ENCODE results near the gene FILIP1L.

The FILIP1L gene

DNA sequence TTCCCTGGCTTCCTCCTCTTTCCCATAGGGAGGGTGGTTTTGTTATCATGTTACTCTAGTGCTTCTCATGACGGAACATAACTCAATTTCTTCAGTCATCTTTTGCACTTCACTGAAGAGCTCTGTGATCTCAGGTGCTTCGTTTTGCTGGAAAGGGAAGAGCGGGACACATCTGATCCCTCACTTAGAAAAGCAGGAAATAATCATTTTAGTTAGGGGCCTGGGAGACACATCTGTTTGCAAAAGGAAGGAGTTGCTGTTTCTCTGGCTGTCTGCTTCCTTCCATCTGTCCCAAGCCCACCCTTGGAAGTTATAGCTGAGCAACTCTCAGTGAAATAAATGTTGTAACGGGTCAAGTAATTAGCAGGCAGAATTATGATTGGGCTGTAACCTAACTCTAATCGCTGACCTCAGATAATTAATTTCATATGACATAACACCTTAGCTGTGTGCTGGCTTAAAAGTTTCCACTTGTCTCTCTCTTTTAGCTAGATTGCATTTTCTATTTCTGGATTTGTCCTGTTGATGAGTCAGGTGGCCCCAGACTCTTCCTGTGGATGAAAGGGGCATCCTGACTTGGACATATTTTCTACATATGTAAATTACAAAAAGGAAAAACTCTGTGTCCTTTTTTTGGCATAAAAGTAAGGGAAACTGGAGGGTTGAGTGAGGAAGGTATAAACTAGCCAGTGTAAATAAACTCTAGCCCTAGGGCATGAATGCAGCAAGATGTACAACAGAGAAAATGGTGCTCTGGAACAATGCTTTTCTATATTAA lies 11.0 kb upstream of the FILIP1L start:
- DNase-seq (ENCODE audit: low read depth in 2 of 2): no peak

DNA sequence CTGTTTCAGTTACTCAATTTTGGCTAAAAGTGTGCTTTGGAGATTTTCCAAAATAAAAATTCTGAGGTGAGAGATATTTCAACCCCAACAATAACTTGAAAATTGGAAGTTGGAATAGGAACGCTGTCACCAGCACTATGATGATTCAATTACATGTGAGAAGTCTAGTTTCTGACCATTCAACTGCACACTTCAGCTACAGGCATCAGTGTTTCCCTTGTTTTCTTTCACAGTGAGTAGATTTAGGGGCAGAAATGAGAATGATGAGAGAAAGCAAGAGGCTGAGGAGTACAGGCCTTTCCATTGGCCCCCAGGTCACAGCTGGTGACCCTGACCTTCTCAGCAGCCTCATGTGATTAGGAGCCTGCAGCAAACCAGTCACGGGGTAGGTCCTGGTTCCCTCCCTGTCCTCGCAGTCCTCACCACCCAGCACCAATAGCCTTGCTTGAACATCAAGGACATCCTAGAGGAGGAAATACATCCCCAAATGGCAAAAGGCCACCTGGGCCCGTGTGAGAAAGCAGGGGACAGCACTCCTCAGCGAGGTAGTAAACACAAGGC lies 10.0 kb upstream of the FILIP1L start:
- no peak for DNase-seq (ENCODE audit: low read depth in 2 of 2)

DNA sequence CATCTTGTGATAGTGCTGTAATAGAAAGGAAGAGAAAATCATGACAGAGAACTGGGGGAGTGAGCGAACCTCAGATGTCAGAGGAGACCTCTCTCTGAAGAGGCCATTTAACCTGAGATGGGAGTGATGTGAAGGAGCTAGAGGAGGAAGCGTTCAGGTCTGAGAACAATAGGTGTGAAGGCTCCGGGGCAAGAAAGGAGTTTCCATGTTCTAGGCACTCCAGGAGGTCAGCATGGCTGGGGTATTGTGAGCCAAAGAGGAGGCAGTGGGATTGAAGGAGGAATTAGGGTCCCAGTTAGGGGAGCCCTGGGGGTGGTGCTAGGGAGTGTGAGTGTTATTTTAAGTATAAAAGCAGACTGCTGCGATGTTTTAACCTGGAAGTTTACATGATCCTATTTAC lies 8.8 kb upstream of the FILIP1L start:
- DNase-seq (ENCODE audit: low read depth in 2 of 2): no peak

DNA sequence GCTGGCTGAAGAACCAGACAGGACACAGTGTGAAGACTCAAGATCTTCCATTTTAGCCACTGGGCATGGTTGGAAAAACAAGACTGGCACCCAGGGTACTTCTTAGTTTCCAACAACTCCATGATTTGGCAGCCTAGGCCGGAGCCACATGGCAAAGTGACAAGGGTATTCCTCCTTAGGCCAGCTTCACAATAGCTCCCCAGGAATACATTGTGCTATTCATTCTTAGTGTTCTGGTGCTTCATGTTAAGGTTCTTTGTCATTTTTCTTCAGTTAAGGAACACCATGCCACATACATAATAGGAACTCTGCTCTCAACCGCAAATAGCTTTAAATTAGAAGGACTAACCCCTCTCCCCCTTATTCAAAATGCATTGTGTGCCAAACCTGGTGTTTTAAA lies 8.0 kb upstream of the FILIP1L start:
- DNase-seq (ENCODE audit: low read depth in 2 of 2): no peak

DNA sequence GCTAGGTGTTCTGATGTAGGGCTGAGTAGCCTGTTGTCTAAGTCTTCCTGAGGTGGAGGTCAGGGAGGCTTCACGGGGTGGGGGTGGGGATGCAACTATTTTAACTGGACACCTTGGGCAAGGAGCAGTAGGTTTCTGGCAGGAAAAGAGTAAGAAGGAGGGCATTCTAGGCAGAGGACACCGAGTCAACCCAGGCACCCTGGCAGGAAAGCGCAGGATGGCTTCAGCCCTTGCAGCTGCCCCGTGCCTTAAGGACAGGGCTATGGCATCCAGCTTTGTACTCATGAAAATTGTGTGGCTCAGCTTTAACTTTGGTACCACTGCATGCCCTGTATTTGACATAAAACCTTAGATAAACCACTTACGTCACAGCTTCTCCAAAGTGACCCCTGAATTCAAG lies 6.4 kb upstream of the FILIP1L start:
- no peak for DNase-seq (ENCODE audit: low read depth in 2 of 2)

DNA sequence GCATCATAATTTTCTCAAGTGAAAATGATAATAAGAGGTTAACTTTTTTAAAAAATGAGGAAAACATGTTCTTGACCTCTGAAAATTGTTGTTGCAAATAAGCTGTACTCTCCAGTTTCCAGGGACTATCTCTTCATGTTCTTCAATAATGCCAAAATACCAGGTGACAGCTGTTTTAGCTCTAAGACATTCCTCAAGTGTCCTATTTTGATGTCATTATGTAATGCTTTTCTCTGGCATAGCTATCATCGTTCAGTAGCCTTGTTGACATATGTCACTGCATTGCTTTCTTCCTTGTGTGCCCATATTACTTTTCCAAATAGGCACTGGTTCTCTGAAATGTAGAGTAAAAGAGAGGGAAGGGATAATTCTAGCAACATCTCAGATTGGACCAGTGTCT lies 5.7 kb upstream of the FILIP1L start:
- DNase-seq (ENCODE audit: low read depth in 2 of 2): no peak

DNA sequence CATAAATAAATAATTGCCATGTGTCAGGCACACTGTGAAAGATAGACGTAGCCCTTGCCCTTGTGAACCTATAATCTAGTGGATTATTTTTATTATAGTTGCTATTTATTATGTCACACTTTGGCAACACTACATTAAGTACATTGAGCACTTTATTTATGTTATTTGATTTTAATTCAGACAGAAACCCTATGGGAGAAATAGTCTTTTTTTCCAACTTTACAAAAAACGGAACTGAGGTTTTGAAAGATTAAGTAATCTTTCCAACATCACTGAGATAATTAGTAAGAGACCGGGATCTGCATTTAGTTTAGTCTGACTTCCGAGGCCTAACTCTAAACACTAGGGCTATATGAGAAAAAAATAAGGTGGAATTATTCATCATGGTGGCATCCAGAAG lies 2.8 kb upstream of the FILIP1L start:
- DNase-seq (ENCODE audit: low read depth in 2 of 2): no peak

DNA sequence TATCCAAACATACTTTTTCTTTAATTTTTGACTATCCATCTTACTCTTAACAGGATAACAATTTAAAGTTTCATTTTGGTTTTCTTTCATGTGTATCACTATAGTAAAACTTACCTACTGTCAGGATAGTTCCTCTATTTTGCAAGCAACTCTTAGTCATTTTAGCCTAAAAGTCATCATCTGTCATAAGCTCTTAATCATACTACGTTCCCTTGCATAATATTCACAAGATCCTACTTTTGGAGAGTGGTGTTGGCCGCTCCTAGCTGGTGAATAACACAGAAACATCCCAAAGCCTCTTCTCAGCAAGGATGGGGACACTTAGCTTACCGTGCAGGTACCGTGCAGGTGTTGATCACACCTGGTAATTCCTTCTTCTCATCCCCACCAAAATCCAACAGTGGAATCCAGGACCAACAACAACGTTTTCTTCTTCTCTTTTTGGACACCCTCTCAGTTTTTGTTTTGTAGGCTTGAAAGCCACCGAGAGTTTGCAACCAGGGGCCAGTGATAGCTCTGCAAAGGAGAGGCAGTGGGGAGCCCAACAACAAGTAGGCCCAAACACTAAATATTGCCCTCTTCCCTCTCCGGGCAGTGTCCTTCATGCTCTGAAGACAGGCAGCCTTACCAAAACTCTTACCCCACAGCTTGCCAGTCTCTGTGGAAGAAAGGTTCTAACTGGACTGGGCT lies 433 bp downstream of the FILIP1L start:
- DNase-seq (ENCODE audit: low read depth in 2 of 2): no peak

DNA sequence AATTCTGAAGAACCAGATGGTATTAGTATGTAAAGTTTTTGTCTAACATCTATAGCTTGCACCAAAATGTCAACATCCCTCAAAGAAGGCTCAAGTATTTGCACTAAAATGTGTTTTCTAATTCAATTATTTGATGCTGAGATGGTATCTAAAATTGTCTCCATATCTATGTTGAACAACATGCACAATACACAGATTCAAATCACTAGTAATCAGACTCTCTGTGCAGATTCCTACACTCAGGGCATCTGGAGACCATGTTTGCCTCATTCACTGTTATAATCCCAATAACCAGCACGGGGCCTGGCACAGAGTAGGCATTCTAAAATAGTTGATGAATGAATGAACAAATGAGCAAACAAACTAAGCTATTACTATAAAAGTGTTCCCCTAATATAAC lies 2.6 kb downstream of the FILIP1L start:
- no peak for DNase-seq (ENCODE audit: low read depth in 2 of 2)

DNA sequence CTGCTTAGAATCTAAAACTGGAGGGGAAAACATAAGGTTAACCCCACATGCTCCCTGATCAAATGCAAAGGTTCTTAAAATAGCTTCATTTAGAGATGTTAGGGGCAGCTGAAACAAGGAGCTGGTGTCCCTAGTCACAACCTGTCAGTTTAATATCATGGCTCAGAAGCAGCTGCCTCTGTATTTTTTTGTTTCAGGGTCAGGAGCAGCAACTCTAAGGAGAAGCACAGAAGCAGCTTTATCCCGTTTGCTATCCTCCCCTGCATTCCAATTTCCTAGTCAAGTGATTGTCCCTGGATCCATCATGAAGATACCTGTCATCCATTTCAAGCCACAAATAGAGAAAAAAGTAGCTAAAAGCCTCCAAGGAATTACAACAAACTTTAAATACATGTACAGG lies 4.1 kb downstream of the FILIP1L start:
- no peak for DNase-seq (ENCODE audit: low read depth in 2 of 2)

DNA sequence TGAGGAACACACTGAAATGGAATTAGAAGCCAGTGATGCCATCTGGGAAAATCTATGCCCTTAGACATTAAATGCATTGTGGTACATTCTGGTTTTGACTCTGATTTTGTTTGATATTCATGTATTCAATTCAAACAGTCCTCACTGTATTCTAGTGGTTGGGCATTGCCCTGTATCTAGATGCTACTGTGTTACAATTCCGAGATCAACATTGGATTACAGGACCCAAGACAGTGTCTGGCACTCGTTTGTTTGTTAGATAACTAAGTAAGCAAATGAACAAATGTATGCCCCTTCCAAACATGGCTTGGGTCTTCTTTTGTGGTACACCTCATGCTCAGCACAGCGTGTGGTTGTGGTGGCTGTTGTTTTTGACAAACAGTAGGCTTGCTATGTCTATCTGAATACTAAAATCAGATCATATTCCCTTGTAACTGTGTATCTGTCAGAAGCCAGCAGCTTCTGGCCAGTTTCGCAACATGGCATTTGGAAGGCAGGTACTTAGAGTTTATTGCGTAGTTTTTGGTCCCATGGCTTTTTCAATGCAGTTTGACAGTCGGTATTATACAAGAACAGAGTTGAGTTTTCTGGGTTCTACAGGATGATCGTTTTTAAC lies 5.7 kb downstream of the FILIP1L start:
- no peak for DNase-seq (ENCODE audit: low read depth in 2 of 2)

DNA sequence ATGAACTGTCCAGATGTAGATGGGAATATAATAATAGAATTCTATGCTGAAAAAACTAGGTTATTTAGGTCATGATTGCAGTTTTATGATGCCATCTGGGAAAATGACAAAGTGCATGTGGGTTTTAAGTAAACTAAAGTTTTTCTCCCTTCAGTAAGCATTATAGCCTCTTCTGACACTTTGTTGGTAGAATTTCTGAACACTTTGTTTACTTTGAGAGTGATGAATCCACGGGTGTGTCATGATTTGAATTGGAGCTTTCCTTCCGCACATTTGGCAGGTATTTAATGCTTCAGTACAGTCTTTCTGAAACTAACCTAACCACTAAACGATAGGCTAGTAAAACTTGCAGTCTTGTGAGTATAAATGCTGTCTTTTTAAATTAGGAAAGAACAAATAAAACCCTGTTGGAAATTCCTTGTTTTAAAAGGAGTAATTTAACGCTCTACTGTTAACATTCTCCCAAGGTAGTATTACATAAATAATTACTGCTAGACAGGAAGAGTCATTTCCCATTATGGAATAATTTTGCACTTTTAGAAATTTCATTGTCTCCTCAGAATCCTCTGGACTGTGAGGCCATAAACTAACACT lies 7.0 kb downstream of the FILIP1L start:
- DNase-seq (ENCODE audit: low read depth in 2 of 2): no peak

DNA sequence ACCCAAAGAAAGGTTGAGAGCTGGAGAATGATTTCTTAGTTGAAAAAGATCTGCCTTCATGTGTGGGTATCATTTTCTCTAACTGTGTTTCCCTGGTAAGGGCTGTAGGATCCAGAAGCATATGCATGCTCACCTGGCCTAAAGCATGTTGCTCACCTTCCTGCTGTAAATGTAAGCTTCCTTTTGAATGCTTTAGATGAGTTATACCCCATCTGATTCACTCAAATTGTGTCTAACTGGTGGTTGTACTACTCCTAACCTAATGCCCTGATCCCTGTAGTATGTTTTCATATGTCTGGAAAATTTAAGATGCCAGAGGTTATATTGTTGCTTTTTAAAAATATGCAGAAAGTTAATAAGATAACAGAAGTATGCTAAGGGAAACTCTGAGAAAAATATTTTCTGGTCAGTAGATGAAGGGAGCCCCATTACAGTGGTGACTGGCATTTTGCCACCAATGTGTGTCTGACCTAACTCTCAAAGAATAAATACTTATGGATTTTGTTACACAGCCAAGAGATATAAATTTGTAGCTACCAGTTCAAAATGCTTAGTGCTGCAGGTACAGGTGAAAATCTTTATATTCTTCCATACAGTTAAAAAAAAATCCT lies 7.7 kb downstream of the FILIP1L start:
- DNase-seq (ENCODE audit: low read depth in 2 of 2): no peak

DNA sequence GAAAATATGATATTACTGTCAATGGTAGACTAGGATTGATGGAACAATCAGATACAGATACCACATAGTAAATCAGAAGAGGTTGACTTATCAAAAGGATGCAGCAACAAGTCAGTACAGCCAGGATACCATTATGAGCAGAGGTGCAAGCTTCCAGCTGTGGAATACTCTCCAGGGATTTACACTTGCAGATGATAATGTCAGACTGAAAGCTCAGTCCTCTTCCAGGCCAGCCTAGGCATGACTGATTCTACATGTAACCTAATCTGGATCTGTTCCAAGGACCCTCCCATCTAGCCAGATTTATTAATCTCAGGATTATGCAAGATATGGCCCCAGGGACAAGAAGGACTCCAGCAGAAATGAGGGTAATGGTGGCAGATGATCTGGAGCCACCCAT lies 8.2 kb downstream of the FILIP1L start:
- no peak for DNase-seq (ENCODE audit: low read depth in 2 of 2)

DNA sequence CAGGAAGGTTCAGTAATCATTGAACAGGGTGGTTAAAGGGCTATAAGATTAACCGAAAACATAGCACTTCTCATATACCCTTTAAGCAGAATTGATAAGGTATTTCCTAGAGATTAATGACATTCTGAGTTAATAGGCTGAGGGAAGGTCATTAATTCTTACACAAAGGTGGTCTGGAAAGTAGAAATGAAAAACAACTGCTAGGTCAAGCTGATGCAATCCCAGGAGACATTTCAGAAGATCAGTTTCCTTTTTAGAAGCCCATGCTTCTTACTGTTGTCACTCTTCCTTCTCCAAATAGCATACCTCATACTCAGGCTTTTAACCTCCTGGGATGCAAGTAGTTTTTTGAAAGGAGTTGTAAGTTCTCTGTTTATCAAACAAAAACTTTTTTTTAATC lies 8.8 kb downstream of the FILIP1L start:
- DNase-seq (ENCODE audit: low read depth in 2 of 2): no peak

DNA sequence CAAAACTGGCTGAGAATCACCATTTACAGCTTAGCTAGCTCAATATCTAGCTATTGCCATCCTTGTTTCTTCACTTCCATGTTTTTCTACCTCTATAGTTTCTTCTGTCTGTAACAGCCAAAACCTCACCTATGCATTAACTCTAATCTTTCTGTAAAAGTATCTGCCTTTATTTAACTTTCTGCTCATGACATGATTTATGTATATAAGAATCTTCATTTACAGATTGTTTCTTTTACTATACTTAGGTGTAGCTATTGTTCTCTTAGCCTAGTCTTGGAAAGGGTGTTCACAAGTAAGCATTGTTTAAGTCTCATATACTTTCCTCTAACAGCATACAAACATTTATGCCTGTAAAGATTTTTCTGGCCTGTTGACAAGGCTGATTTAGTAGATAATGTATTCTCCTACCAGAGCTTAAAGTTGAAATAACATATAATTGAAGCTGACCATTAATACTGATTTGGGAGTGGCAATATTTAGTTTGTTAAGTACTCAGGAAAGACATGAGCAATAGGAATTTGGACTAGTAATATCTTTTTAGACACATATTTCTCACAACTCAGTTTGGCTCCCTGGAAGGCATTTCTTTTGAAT lies 9.4 kb downstream of the FILIP1L start:
- no peak for DNase-seq (ENCODE audit: low read depth in 2 of 2)

DNA sequence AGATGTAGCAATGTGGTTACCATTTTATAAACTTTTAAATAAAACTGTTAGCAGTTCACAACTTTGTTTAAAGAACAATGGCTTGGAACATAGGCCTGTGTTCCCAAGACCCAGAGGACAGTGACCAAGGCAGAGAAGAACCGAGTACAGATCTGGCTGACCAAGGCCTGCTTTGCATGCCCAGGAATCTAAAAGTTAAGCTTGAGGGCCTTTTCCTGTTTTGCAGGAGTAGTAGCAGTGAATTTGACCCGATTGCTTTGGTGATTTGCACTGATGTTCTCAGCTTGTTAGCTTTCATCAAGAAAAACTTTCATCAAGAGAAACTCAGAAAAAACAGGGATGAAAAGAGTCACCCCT lies 9.9 kb downstream of the FILIP1L start:
- no peak for DNase-seq (ENCODE audit: low read depth in 2 of 2)

DNA sequence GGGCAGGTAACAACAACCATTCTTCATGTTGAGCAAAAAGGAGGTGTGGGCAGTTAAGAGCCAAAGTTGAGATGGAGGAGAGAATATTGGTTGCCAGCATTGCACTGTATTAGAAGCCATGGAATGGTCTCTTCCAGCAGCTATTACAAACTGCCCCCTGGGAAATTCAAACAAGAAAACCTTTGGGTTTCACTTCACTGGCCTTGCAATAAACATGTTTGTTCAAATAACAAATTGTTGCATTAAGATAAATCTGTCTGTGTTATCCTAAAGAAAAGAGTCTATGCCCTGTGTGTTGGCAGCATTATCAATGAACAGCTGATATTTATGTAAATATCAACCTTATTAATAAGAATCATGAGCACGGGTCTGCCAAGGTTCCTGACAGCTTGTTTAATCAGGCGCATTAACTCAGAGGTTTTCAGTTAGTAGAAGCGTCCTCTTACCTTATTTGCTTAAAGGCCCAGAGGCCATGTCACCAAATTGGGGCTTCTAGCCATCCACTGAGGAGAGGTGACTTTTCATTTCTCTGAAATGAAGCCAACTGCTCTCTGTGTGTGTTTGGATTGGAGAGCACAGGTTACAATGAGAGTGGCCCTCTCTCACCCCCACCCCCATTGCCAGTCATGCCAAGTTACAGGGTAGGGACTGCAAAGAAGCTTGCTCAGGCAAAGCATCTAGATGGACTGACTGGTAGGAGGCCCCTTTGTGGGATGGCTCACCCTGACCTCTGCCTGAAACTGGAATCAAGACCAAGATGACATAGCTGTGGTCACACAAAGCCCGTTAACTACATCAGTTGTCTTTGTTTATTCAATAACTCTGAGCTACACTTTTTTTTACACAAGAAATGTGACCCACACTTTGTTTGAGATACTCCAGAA lies 10.5 kb downstream of the FILIP1L start:
- no peak for DNase-seq (ENCODE audit: low read depth in 2 of 2)

DNA sequence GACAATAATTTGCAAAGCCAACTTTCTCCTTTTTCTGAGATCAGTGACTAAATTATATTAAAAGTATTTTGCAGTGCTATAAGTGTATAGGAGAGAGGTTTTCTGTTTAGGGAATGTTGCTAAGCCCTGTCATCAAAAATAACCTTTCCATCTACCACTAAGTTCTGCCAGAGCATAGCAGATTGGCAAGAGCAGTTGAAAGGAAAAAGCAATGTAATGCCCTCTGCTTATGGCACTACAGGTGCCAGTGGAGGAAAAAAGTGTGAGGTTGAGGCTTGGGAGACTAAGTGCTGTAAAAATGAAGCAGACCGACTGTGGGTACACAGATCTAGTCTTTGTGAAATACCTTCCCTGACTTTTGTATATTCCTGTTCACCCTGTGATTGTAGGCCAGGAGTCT lies 11.5 kb downstream of the FILIP1L start:
- DNase-seq (ENCODE audit: low read depth in 2 of 2): no peak

DNA sequence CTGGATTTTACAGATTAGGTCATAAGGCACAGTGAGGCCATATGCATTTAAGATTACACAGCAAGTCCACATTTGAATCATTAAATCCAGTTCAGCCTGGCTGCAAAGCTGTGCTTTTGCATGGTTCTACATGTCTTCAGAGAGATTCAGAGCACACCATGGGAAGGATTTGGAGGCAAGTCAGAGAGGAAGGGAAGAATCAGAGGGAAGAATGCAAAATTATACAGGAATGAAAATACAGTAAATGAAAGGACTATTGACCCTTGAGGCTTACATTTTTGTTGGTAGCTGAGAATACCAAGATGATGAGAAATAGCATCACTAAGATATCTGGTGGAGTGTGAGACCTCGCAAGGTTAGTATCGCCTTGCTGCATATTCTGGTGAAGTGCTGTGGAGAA lies 13.9 kb downstream of the FILIP1L start:
- DNase-seq (ENCODE audit: low read depth in 2 of 2): no peak

DNA sequence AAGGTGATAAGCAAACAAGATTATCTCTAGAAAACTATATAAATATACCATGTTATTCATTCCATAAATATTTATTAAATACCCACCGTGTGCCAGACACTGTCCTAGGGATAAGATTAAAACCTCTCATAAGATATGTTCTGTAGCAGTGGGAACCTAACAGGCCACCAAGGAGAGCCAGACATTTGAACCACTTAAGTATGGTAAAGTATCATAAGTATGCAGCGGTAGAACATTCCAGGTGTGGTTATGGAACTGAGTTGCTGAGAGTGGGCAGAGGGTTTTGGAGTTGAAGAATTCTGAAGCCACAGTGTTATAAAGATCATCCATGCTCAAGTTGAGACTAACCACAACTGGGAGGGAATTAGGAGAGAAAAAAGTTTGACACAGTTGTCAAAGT lies 14.7 kb downstream of the FILIP1L start:
- DNase-seq (ENCODE audit: low read depth in 2 of 2): no peak
